GF-D8 (cell line): Measurements from ENCODE around the gene SULF2.

Experiments used
- DNase-seq: peaks from one replicate; lab custom pipeline; 2025; lab: John Stamatoyannopoulos, UW

SULF2 gene

GRCh38 chr20:47760686-47761481 lies 24.4 kb downstream of the SULF2 start:
- DNase-seq, result no peak

GRCh38 chr20:47758517-47759450 lies 26.5 kb downstream of the SULF2 start:
- DNase-seq, result no peak

GRCh38 chr20:47757145-47758035 lies 27.9 kb downstream of the SULF2 start:
- no peak for DNase-seq

DNA sequence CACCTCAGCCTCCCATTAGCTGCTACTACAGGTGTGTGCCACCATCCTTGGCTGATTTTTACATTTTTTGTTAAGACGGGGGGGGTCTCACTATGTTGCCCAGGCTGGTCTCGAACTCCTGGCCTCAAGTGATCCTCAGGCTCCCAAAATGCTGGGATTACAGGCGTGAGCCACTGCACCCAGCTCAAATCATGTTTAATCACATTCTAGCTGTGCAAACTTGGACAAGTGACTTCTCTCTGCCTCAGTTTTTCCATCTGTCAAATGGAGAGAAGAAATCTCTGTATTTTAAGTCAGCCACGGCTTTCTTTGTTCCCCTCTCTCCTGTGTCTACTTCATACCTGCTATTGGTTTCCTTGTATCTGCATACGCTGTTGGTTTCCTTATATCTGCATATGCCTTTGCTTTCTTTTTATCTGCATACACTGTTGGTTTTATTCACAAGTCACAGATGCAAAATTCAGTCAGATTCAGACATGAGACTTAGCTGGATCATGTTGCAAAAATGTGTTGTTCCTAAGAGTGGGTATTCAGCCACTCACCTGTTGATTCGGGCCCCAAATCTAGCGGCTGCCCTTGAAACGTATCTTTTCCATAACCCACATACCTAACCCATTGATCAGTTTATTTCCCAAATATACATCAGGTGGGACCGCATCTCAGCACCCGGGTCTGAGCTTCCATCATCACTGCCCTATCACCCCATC lies 30.2 kb downstream of the SULF2 start:
- DNase-seq, result no peak

DNA sequence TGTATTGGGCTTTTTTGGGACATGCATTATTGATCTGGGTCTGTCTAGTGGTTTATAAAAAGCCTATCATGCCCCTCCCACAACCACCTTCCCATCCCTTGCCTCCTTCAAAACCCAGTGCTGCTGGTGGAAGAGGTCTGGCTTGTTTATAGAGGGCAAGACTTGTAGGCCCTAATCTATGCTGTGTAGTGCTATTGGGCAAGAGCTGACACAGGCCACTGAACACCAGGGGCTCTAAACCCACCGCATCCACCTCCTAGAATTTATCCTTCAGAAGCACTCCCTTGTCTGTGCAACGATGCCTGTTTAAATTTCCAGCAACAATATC lies 30.9 kb downstream of the SULF2 start:
- no peak for DNase-seq

DNA sequence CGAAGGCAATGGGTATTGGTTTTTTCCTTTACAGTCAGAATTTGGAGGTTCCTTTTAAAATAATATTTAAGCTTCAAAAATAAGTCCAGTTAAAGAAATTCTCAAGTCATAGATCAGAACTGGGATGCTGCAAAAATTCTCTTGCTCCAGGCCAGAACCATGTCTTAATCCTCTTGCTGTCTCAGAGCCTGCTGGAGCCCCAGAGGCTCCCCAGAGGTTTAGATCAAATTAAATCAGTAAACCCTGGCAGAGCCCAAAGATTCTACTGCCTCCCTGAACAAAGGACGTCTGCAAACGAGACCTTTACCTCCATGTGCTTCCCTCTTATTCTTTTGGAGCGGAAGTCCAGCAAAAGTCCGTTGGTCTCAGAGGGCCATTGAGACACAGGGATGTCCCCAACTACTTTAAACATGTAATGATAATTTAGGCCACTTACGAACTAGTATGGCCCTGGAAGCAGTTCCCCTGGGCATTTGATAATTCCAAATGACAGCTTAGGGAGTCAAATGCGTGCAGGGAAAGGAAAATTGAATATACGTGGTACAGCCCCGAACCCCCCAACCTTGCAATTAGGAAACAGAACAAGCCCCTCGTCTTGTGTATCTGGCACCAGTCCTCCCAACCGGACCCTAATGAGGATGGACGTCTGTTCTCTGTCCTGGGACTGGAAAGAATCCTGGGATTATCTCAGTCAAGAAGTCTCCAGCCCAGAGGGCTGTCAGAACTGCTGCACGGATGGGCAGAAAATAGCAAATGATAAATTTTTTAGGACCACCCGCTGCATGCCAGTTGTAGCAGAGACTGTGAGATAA lies 31.5 kb downstream of the SULF2 start:
- no peak for DNase-seq

GRCh38 chr20:47751449-47751848 lies 33.8 kb downstream of the SULF2 start:
- no peak for DNase-seq

DNA sequence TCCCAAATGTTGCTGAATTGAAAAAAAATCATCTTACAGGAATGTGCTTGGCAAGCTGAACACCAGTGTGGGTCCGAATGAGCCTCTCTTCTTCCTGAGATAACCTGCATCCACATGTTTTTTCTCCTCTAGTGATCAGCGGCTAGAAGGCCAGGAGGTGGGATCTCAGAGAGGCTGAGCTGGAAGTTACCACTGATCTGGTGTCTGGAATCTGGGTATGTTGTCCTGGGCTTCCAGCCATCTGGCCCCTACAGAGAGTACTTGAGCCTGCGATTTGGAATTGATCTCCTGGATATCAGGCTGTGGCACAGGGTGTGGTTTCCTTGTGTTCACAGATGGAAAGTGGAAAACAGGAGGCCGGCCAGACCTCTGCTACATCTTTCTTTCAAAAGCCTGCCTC lies 35.9 kb downstream of the SULF2 start:
- DNase-seq, result no peak

- DNase-seq, result peak; percentile 46
Observed at GRCh38 chr20:47748823-47749222, 36.5 kb downstream of the SULF2 start.

DNA sequence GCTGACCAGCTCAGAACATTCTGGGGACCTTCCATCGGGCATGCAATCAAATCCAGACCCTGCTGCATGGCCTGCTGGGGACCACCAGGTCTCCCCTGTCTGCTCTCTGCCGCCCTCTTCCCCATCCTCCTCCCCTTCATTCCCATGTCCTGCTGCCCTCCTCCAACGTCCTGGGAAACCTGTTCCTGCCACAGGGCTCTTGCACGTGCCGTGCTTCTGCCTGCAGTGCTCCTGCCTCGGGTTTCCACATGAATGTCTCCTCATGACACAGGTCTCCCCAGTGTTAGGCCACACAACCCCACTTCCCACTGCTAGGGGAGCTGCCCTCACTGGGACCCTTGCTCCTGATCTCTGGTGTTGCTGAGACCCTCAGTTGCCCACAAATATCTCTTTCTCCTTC lies 37.2 kb downstream of the SULF2 start:
- no peak for DNase-seq

DNA sequence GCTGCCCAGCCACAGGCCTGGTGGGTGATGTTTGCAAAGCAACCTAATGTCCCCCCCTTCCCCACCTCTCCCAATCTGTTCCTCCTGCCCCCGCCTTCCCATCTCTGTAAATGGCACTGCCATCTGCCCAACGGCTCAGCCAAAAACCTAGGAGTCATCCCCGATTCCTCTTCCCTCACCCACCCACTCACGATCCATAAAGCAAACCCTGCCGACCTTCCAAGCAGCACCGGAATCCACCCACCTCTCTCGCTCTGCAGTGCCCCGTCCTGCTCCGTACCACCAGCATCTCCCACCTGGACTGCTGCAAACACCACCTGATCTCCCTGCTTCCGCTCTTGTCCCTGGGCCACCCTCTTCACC lies 37.6 kb downstream of the SULF2 start:
- no peak for DNase-seq

DNA sequence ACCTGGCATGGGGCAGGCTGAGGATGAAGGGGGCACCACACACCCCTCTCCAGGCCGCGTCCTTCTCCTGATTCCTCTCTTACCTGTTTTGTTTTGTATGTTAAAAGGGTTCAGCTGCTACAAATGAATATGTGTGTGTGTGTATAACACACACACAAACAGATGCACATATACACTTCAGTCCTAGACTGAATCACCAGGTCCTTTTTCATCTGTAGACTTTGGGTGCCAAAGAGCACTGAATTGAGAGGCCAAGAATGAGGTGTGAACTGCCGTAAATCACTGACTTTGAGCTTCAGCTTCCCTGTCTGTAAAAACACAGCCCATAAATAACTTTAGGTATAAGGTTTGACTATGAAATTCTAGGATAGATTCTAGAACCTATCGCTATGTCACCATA lies 40.5 kb downstream of the SULF2 start:
- DNase-seq, result no peak

- DNase-seq, result no peak
Observed at GRCh38 chr20:47743671-47744070, 41.6 kb downstream of the SULF2 start.

DNA sequence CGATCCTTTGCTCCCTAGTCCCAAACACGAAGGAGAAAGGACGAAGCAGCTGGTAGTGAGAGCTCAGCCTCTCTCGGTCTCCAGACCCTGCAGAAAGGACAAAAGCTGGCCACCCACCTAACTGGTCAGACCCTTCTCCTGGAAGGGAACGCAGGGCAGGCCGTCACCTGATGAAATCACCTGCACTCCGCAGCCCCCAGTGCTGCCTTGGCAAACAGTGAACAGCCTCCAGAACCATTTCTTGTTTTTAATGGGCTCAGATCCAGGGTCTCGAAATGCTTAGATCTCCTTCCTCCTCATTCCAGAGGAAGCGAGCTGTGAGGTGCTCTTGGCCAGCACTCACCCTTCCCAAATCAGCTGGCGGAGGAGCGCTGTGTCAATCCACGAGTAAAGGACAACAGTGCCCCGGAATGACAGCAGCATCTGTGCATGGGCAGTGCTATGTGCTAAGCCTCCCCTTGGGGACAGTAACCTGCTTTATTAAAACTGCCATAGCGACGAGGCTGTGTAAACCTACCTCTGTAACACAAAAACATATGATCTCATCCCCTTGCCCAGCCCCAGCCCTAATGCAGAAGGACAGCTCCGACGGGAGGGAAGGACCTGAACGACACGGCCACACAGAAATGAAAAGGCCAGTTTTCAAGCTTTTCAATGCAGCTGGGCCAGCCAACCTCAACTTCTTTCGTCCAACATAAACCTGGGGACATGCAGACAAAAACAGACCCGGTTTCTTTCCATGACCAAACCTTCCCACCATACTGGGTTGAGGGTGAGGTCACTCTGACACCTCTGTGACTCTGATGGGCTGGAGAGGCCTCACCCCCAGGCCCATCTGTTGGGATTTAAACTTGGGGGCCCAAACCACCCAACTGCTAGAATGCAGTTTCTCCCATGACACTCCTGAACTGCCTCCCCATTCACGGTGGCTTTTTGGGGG lies 43.3 kb downstream of the SULF2 start:
- no peak for DNase-seq

DNA sequence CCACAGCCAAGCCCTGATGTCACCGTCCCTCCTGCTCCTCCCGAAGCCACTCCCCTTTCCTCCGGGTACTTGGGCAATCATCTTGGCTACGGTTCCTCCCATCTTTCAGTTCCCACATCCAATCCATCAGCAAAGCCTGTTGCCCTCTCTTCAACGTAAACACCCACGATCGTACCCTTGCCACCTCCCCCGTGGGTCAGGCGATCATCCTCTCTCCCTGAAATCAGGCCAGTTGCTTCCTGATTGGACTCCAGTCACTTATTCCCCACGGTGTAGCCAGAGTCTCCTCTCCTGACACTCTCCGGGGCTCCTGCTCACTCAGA lies 44.5 kb downstream of the SULF2 start:
- no peak for DNase-seq

GRCh38 chr20:47740121-47740861 lies 45.0 kb downstream of the SULF2 start:
- no peak for DNase-seq

DNA sequence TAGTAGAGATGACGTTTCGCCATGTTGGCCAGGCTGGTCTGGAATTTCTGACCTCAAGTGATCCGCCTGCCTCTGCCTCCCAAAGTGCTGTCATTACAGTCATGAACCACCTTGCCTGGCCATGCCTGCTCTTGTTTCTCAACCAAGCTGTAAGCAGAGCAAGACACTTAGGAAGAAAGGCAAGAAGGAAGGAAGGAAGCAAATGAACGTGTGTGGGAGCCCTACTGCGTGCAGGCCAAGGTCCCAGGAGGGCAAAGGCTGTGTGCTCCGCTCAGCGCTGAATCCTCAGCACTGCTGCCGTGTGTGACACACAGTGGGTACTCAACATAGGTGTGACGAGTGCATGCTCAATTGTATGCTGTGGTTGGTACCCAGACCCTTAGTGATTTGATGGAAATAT lies 47.4 kb downstream of the SULF2 start:
- DNase-seq, result no peak

DNA sequence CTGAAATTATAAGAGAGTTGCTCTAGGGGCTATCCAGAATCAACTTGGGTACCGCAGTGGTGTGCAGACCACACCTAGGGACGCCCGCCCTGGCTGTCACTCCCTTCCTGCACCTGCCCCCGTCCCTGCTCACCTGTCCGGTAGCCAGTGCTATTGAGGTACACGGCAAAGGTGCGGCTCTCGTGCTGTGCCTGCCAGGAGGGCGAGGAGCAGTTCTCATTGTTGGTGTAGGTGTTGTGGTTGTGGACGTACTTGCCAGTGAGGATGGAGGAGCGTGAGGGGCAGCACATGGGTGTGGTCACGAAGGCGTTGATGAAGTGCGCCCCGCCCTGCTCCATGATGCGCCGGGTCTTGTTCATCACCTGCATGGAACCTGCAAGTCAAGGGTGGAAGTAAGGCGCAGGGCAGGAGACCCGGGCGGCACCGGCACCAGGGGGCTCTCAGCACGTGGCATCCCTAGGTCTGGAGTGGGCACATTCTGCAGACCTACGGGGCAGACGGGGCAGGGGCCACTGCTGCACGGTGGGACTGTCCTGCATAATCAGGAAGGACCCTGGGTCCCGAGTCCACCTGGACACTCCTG lies 48.6 kb downstream of the SULF2 start:
- no peak for DNase-seq
